SH-SY5Y (cell line): ENCODE data around the gene BAG1.

Experiments used
- GATA2 ChIP-seq: IDR thresholded peaks from 2 replicates; pipeline ENCODE4 v1.6.1; 2011; ENCODE audit warnings: mild to moderate bottlenecking, low read depth, low read length
- GATA3 ChIP-seq: IDR thresholded peaks from 2 replicates; pipeline ENCODE4 v1.6.1; 2011; ENCODE audit warnings: low read depth, mild to moderate bottlenecking, low read length, moderate library complexity

The BAG1 gene

GRCh38 chr9:33290247-33291030, 25.9 kb upstream of the BAG1 start, which contains the start of gene NFX1:
NFX1 (plus strand) TSS chr9:33290516; CDS start chr9:33290573, 57 bp downstream.
- TF ChIP-seq GATA2, result peak; percentile 44; the same call in 1 of the 2 replicates
- TF ChIP-seq GATA3, result no peak

- TF ChIP-seq GATA2 (no peak), GATA3 (no peak)
These were observed 25.4 kb upstream of the BAG1 start for GRCh38 chr9:33289936-33290246.

- TF ChIP-seq GATA2, result no peak
- no peak for TF ChIP-seq GATA3
These were observed 25.0 kb upstream of the BAG1 start for GRCh38 chr9:33289496-33289895.

- TF ChIP-seq GATA2, result no peak
- TF ChIP-seq GATA3, result no peak
These were observed 24.4 kb upstream of the BAG1 start for GRCh38 chr9:33288828-33289483.

GRCh38 chr9:33288235-33288634, 23.7 kb upstream of the BAG1 start:
- TF ChIP-seq GATA2 (no peak), GATA3 (no peak)

- no peak for TF ChIP-seq GATA3
- no peak for TF ChIP-seq GATA2
These were observed 22.6 kb upstream of the BAG1 start for GRCh38 chr9:33287087-33287490.

- TF ChIP-seq GATA2, result no peak
- no peak for TF ChIP-seq GATA3
These were observed 21.0 kb upstream of the BAG1 start for GRCh38 chr9:33285502-33285901.

- TF ChIP-seq GATA2 (no peak), GATA3 (no peak)
These were observed 13.0 kb upstream of the BAG1 start for GRCh38 chr9:33277484-33277883.

GRCh38 chr9:33273972-33274328, 9.4 kb upstream of the BAG1 start:
- TF ChIP-seq GATA3 (no peak), GATA2 (no peak)

GRCh38 chr9:33273266-33273971, 8.9 kb upstream of the BAG1 start:
- no peak for TF ChIP-seq GATA2
- no peak for TF ChIP-seq GATA3

- no peak for TF ChIP-seq GATA3
- TF ChIP-seq GATA2, result no peak
These were observed 7.6 kb upstream of the BAG1 start for GRCh38 chr9:33272061-33272460.

GRCh38 chr9:33270146-33270545, 5.6 kb upstream of the BAG1 start:
- TF ChIP-seq GATA3 (no peak), GATA2 (no peak)

GRCh38 chr9:33267151-33267767, 2.8 kb upstream of the BAG1 start:
- TF ChIP-seq GATA2 (no peak), GATA3 (no peak)

GRCh38 chr9:33265211-33265865, 830 bp upstream of the BAG1 start:
- TF ChIP-seq GATA2, result no peak
- no peak for TF ChIP-seq GATA3

- TF ChIP-seq GATA3, result no peak
- TF ChIP-seq GATA2, result no peak
These were observed 470 bp downstream of the BAG1 start for GRCh38 chr9:33264003-33264472.
